Gastrocnemius medialis (tissue), 4 donors: ENCODE measurements around the gene NQO2.

Experiments
- CTCF ChIP-seq, 5 experiments: fragments of 450-650 bp in 3 of 5; fragments of 200-600 bp in 2 of 5; sonication (generic) in 2 of 5; IDR thresholded peaks in 4 of 5; conservative IDR thresholded peaks in 1 of 5; 1 replicate in 4 of 5; 2 replicates in 1 of 5; pipeline ENCODE4 v1.5.1; 2016 to 2019; ENCODE audit warnings: antibody characterized with exemption in 5 of 5, mild to moderate bottlenecking in 3 of 5, moderate library complexity in 3 of 5
- POLR2A ChIP-seq, 2 donors: fragments of 450-650 bp; IDR thresholded peaks; one replicate each; pipeline ENCODE4 v1.6.1; 2017; ENCODE audit warnings: antibody characterized with exemption in 2 of 2, mild to moderate bottlenecking in 2 of 2, moderate library complexity in 2 of 2

- no peak for TF ChIP-seq CTCF (IDR thresholded peaks at IDR 0.05 in 4 of 5, conservative IDR thresholded peaks at IDR 0.05 in 1 of 5)
- no peak for TF ChIP-seq POLR2A (IDR thresholded peaks at IDR 0.05)
Observed at GRCh38 chr6:2967936-2968335, 31.8 kb upstream of the NQO2 start.
